Stimulated activated CD8-positive, alpha-beta memory T cell treated with anti-CD3 and anti-CD28 coated beads, Interleukin-7, amount 100 ng/mL, for 24 hours (primary cell): ENCODE results near the gene SPG21.

Experiments
- DNase-seq: peaks from one replicate; pipeline ENCODE4 v3.0.0-alpha.2; 2020; ENCODE audit warnings: low read depth

Gene SPG21

GRCh38 chr15:64938192-64938591 is 51.5 kb downstream of the SPG21 start:
- no peak for DNase-seq

- no peak for DNase-seq
Measured at GRCh38 chr15:64934023-64934422, 55.7 kb downstream of the SPG21 start.

DNA sequence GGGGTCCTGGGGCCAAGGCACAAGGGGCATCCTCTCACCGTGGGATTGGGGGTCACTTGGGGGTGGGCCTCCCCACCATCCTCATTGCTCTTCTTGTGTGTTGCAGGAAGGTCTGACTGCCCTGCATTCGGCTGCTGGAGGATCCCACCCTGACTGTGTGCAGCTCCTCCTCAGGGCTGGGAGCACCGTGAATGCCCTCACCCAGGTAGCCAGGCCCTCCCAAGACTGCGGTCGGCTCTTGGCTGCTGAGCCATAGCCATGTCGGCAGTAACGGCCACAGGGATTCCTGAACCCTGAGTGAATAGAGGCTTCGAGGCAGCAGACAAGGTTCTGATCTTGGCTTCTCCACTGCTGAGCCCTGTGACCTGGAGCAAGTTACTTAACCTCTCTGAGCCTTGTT is 58.3 kb downstream of the SPG21 start:
- DNase-seq, result no peak

GRCh38 chr15:64930778-64931371 is 58.8 kb downstream of the SPG21 start:
- DNase-seq, result no peak

DNA sequence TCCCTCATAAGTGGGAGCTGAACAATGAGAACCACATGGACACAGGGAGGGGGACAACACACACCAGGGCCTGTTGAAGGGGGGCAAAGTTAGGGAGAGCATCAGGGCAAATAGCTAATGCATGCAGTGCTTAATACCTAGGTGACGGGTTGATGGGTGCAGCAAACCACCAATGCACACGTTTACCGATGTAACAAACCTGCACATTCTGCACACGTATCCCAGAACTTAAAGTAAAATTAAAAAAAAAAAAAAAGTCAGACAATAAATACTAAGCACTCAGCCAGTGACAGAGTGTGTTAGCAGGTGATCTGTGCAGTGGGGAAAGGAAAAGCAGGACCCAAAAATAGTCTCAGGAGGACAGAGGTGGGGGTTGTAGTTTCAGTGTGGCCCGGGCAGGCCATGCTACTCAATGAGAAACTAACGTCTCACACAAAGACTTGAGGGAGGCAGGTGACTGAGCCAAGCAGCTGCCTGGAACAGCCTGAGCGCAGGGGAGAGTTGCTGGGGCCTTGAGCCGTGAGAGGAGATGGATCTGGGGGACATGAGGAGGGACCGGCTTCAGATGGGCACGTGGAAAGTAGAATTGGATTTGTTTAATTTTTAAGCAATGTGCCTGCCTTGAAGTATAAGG is 59.6 kb downstream of the SPG21 start:
- DNase-seq, result no peak

DNA sequence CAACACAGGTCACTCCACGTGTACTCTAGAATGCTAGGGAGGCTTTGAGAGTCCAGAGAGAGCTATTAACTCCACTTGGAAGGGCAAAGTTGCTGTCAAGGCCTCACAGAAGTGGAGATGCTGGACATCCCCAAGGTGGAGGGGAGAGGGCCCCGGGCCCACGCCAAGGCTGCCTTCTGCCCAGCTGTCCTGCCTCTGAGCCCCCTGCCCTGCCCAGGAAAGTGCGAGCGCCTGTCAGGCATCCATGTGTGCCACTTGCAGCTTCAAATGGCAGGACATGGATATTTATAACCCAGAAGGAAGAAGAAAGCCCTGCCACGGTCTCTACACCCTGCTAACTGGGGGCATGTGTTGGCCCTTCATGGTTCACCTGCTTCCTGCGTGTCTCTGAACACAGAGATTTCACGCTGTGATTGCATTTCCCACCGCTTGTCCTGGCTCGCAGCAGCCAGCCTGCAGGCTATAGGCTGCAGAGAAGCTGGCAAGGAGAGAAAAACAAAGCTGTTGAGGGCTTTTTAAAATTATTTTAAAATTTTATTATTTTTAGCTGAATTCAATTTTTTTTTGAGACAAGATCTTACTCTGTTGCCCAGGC is 61.0 kb downstream of the SPG21 start:
- DNase-seq, result no peak

DNA sequence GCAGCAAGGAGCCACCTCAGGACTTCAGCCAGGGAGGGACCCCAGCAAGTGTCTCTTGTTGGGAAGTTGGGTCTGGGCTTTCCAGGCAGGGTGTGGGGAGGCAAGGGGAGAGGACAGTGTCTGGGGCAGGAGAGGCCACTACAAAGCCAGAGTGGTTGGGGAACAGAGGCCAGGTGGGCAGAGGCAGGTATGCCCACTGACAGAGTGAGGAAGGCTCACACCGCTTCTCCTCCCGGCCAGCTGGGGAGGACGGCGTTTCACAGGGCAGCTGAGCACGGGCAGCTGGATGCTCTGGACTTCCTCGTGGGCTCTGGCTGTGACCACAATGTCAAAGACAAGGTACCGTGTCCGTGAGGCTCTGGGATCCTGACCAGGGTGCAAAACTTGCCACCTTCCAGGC is 63.1 kb downstream of the SPG21 start:
- no peak for DNase-seq

- no peak for DNase-seq
Measured at GRCh38 chr15:64925335-64926330, 64.1 kb downstream of the SPG21 start.

GRCh38 chr15:64923546-64923945 is 66.2 kb downstream of the SPG21 start:
- DNase-seq, result no peak

GRCh38 chr15:64921711-64922110 is 68.0 kb downstream of the SPG21 start:
- no peak for DNase-seq

DNA sequence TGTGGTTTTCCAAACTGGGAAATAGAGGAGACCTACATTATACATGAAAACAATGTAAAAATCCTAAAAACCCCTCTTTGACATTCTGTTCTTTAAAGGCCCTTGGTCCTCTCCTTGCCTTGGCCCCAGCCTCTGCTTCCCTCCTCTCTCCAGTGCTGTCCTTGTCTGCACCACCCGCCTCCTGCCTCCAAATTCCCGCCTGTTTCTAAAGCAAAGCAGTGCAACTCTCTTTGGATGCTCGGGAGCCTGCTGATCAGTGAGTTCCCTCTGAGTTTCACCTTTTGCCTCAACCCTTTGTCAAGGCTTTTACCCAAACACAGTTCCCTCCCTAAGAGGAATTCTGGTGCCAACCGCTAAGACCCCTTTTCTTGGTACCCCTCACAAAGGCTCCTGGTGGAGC is 70.0 kb downstream of the SPG21 start:
- DNase-seq, result no peak

DNA sequence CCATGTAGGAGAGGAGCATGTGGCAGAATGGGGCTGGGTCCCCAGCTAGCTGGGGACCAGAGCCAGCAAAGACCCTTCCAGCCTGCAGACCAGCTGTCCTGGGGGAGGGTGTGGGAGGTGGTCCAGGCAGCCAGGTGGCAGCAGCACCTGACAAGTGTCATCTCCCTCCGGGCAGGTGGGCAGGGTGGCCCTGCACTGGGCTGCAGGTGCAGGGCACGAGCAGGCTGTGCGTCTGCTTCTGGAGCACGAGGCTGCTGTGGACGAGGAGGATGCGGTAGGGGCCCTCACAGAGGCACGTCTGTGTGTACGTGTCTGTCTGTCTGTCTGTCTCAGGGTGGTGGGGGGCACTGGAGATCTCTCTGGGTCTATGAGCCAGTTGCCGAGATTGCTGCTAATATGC is 72.5 kb downstream of the SPG21 start:
- no peak for DNase-seq

- no peak for DNase-seq
Measured at GRCh38 chr15:64916365-64916764, 73.3 kb downstream of the SPG21 start.

- DNase-seq, result no peak
Measured at GRCh38 chr15:64915518-64916227, 74.0 kb downstream of the SPG21 start.
